HG03139 (cell line): ENCODE measurements around the gene SBNO1.

Experiments
- ATAC-seq: cut with Tn5 transposase; IDR thresholded peaks from one replicate; pipeline ENCODE4 v1.9.1; 2021; ENCODE audit not compliant: unreplicated experiment

Gene SBNO1

DNA sequence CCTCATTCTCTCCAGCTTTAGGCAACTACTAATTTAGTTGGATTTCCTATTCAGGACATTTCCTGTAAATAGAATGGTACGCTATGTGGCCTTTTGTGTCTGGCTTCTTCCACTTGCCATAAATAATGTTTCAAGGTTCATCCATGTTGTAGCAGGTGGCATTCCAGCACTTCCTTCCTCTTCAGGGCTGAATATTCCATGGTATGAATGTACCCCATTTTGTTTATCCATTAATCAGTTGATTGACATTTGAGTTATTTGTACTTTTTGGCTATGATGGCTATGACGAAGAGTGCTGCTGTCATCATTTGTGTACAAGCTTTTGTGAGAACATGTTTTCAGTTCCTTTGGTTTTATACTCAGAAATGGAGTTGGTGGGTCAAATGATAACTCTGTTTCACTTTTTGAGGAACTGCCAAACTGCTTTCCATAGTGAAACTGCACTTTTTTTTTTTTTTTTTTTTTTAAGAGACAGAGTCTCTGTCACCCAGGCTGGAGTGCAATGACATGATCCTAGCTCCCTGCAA lies 86.5 kb downstream of the SBNO1 start:
- ATAC-seq = peak; percentile 84

DNA sequence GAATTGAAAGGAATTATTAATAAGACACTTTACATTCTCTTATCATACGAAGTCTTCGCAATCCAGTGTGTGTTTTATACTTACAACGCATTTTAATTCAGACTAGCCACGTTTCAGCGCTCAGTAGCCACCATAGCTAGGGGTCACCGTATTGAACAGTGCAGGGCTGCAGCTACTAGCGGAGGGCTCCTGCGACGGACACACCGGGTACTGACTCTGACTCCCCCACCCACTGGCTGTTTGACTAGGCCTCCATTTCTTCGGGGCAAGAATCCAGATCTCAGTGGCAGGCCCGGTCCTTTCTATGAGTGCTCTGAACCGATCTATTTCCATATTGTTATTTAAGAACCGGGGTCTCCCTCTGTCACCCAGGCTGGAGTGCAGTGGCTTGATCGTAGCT lies 91.5 kb downstream of the SBNO1 start:
- no peak for ATAC-seq

GRCh38 chr12:123271001-123271668 lies 93.5 kb downstream of the SBNO1 start:
- peak; percentile 37 for ATAC-seq

GRCh38 chr12:123270214-123271000 lies 94.2 kb downstream of the SBNO1 start:
- no peak for ATAC-seq

DNA sequence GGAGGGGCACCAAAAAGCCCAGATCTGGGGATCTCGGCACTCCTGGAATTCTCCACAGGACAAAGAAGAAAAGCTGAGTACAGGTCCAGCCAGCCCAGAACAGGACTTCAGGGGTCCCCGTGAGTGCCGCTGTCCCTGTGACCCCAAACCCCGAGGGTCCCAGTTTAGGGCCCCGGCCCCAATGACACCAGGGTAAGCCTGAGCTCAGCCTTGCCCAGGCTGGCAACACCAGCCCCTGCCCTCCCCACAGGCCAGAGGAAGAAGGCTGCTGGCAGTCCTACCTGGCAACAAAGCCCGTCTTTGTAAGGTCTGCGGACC lies 94.8 kb downstream of the SBNO1 start:
- no peak for ATAC-seq

GRCh38 chr12:123269395-123269892 lies 95.2 kb downstream of the SBNO1 start:
- no peak for ATAC-seq

DNA sequence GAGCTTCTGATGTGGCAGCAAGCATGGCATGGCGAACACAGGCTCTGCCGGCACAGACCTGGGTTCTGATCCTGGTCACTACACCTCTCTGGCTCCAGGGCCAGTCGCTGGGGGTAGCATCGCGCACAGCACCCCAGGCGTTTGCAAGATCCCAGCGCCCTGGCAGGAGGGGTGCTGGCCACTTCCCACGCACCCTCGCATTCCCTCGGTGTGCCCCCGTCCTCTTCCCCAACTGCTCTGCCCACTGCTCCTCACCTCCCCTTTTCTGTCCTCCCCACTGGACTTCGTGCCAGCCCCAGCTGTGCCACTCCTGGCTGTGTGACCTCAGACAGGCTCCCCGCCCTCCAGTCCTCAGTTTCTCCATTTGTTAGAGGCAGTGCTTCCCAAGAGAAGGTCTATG lies 95.8 kb downstream of the SBNO1 start:
- ATAC-seq = no peak

- ATAC-seq = no peak
Measured at GRCh38 chr12:123267991-123268843, 96.4 kb downstream of the SBNO1 start.

DNA sequence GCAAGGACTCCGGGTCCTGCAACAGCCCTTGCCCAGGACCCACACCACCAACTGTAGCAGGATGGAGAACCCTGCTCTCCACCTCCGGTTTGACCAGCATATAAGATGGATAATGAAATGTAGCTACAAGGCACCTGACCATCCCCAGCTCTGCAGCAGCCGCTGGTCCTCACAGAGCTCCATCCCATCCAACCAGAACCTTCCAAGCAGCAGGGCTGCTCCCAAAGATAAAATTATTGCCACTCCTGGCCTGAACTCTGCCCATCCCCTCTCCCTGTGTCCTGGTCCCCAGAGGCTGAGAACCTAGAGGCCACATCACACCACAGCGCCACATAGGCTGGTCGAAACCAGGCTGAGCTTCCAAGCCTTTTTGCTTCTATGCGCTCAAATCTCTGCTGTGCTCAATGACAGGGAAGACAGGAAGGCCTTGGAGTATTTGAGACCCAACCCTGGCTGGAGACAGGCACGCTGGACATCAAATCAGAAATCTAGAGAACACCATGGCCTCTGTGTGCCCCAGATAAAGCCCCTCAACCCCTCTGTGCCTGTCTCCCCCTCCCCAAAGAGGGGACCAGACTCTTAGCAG lies 97.2 kb downstream of the SBNO1 start:
- no peak for ATAC-seq

- no peak for ATAC-seq
Measured at GRCh38 chr12:123266679-123267277, 97.9 kb downstream of the SBNO1 start.

DNA sequence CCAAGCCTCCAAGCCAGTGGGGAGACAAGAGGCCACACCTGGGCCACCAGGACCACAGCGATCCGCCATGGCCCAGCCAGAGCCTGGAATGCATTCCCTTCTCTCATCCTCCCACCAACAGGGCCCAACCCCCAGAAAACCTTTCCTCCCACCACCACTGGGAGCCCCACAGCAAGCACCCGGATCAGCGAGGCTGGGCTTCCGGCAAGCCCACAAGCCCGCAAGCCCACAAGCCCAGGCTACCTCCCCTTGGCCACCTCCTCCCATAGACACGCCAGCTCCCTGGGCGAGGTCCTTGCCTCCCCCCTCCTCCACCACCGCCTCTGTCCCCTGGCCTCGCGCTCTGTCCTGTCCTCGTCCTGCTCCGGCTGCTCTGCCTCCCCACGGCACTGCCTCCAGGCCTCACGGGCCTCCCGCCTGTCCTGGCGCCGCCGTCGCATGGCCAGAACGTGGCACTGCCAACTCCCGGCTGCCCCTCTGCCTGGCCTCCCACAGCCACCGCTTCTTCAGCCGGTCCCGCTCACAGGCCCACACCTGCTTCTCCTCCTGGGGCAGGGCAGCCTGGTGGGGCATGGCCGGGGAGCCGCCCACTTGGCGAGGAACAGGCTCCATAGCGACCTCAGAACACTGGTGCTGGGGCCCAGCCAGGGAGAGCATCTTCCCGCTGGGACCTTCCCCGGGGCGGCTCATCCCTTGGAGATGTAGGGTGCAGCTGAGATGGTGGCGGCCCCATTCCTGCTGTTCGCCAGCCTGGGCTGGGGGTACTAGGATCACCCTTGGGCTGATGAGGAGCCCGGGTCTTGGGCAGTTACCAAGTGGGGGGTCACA lies 98.6 kb downstream of the SBNO1 start:
- ATAC-seq = no peak

GRCh38 chr12:123264642-123265041 lies 100.0 kb downstream of the SBNO1 start:
- ATAC-seq = no peak

- no peak for ATAC-seq
Measured at GRCh38 chr12:123263196-123263817, 101.3 kb downstream of the SBNO1 start.

DNA sequence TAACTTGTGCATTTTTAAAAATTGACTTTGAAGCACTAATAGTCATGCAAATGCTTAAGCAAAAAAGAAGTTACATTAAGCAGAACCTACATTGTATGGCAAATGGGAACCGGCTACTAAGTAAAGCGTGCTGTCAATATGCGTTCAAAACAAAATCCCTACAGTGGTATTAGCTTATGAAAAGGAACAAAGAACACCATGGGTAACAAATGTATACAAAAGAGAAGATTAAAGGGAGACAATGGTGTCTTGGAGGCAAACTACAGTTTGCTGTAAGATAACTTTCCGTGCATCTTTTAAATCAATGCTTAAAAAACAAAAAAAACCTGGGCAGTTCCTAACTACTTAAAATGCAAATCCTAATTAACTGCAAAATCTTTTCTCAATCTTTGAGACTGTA lies 103.5 kb downstream of the SBNO1 start:
- ATAC-seq = no peak

GRCh38 chr12:123260081-123260480 lies 104.6 kb downstream of the SBNO1 start:
- ATAC-seq = no peak

GRCh38 chr12:123258593-123258992 lies 106.1 kb downstream of the SBNO1 start:
- ATAC-seq = no peak

GRCh38 chr12:123254853-123255446 lies 109.7 kb downstream of the SBNO1 start:
- no peak for ATAC-seq

GRCh38 chr12:123253641-123254459 lies 110.8 kb downstream of the SBNO1 start:
- no peak for ATAC-seq
